GM19324 (cell line): Measurements from ENCODE around the gene DHRS2.

Experiments
- ATAC-seq: cut with Tn5 transposase; IDR thresholded peaks from one replicate; pipeline ENCODE4 v1.9.1; 2021; ENCODE audit warnings: mild to moderate bottlenecking, moderate library complexity; ENCODE audit not compliant: unreplicated experiment, low FRiP score

The DHRS2 gene

GRCh38 chr14:23645812-23646647 lies 9.9 kb downstream of the DHRS2 start:
- no peak for ATAC-seq

GRCh38 chr14:23646648-23647549 lies 10.7 kb downstream of the DHRS2 start:
- ATAC-seq = no peak

GRCh38 chr14:23647619-23648018 lies 11.5 kb downstream of the DHRS2 start:
- ATAC-seq = no peak

GRCh38 chr14:23648764-23649460 lies 12.7 kb downstream of the DHRS2 start:
- no peak for ATAC-seq

- no peak for ATAC-seq
These were observed 14.3 kb downstream of the DHRS2 start for GRCh38 chr14:23650506-23650905.

- ATAC-seq = no peak
These were observed 16.9 kb downstream of the DHRS2 start for GRCh38 chr14:23653051-23653450.

- no peak for ATAC-seq
These were observed 18.1 kb downstream of the DHRS2 start for GRCh38 chr14:23654231-23654630.

- no peak for ATAC-seq
These were observed 21.9 kb downstream of the DHRS2 start for GRCh38 chr14:23657959-23658470.

GRCh38 chr14:23660290-23661226 lies 24.4 kb downstream of the DHRS2 start:
- no peak for ATAC-seq

- no peak for ATAC-seq
These were observed 25.4 kb downstream of the DHRS2 start for GRCh38 chr14:23661542-23661941.

- ATAC-seq = no peak
These were observed 27.0 kb downstream of the DHRS2 start for GRCh38 chr14:23663127-23663526.

- ATAC-seq = no peak
These were observed 27.5 kb downstream of the DHRS2 start for GRCh38 chr14:23663711-23664110.

GRCh38 chr14:23664207-23664885 lies 28.2 kb downstream of the DHRS2 start:
- no peak for ATAC-seq

GRCh38 chr14:23665302-23666016 lies 29.3 kb downstream of the DHRS2 start:
- ATAC-seq = no peak

GRCh38 chr14:23667134-23667533 lies 31.0 kb downstream of the DHRS2 start:
- ATAC-seq = no peak

- ATAC-seq = no peak
These were observed 33.3 kb downstream of the DHRS2 start for GRCh38 chr14:23669441-23669840.

GRCh38 chr14:23670481-23670880 lies 34.3 kb downstream of the DHRS2 start:
- no peak for ATAC-seq

- ATAC-seq = no peak
These were observed 36.0 kb downstream of the DHRS2 start for GRCh38 chr14:23672200-23672599.
